HepG2 (cell line): ENCODE results near the gene PPP4R4. TPM values are rescaled to one million over a fixed set of nuclear protein-coding genes. Genes with fewer than 3 reads are reported as not detected.

Source experiments
- ARHGAP35 ChIP-seq: sonication (generic); formaldehyde crosslinking; IDR thresholded peaks from 2 replicates; pipeline ENCODE4 v1.9.0; 2022; ENCODE audit warnings: mild to moderate bottlenecking, inconsistent platforms, moderate library complexity, missing genetic modification reagents, borderline replicate concordance
- BORCS8-MEF2B ChIP-seq: sonication (generic); formaldehyde crosslinking; IDR thresholded peaks from 2 replicates; pipeline ENCODE4 v1.8.0; 2022; ENCODE audit warnings: mild to moderate bottlenecking, missing genetic modification reagents
- FOXA3 ChIP-seq: IDR thresholded peaks from 2 replicates; pipeline ENCODE4 v1.6.1; 2016; ENCODE audit warnings: missing genetic modification reagents, missing compliant biosample characterization
- HDAC1 ChIP-seq: sonication (generic); formaldehyde crosslinking; IDR thresholded peaks from 2 replicates; pipeline ENCODE4 v1.5.1; 2020; ENCODE audit warnings: mild to moderate bottlenecking, missing genetic modification reagents
- HOXA3 ChIP-seq: sonication (generic); formaldehyde crosslinking; IDR thresholded peaks from 2 replicates; pipeline ENCODE4 v1.5.0; 2020; ENCODE audit warnings: missing genetic modification reagents
- KAT7 ChIP-seq: IDR thresholded peaks from 2 replicates; pipeline ENCODE4 v1.6.1; 2018; ENCODE audit warnings: borderline replicate concordance, missing compliant biosample characterization
- MED1 ChIP-seq: sonication (generic); formaldehyde crosslinking; IDR thresholded peaks from 2 replicates; pipeline ENCODE4 v1.4.0; 2020; ENCODE audit warnings: missing genetic modification reagents
- NFE2L1 ChIP-seq: sonication (generic); formaldehyde crosslinking; IDR thresholded peaks from 2 replicates; pipeline ENCODE4 v1.4.0; 2020; ENCODE audit warnings: missing genetic modification reagents, mild to moderate bottlenecking, borderline replicate concordance
- NKX3-1 ChIP-seq: sonication (generic); formaldehyde crosslinking; IDR thresholded peaks from 2 replicates; pipeline ENCODE4 v1.5.0; 2020; ENCODE audit warnings: missing genetic modification reagents
- NONO ChIP-seq, 2 experiments: fragments of 450-650 bp in 1 of 2; sonication (generic) in 1 of 2; formaldehyde crosslinking in 1 of 2; IDR thresholded peaks in 1 of 2; conservative IDR thresholded peaks in 1 of 2; 2 replicates each; pipeline versions ENCODE4 v1.6.1 to v1.8.0; 2017 to 2022; ENCODE audit warnings: mild to moderate bottlenecking in 1 of 2, missing genetic modification reagents in 1 of 2, moderate library complexity in 1 of 2
- RBM22 ChIP-seq: fragments of 200-400 bp; formaldehyde crosslinking; optimal IDR thresholded peaks from 2 replicates; pipeline ENCODE3; 2017; ENCODE audit warnings: mild to moderate bottlenecking, low read length, moderate library complexity
- SUZ12 ChIP-seq: fragments of 150-350 bp; IDR thresholded peaks from 2 replicates; pipeline ENCODE4 v1.6.1; 2014; ENCODE audit warnings: low read depth, low read length
- WIZ ChIP-seq: sonication (generic); formaldehyde crosslinking; IDR thresholded peaks from 2 replicates; pipeline ENCODE4 v1.5.1; 2020; ENCODE audit warnings: mild to moderate bottlenecking, missing genetic modification reagents
- ZNF33A ChIP-seq: sonication (generic); formaldehyde crosslinking; IDR thresholded peaks from 2 replicates; pipeline ENCODE4 v1.5.1; 2020; ENCODE audit warnings: missing genetic modification reagents, mild to moderate bottlenecking, moderate library complexity, borderline replicate concordance
- ZNF567 ChIP-seq: sonication (generic); formaldehyde crosslinking; IDR thresholded peaks from 2 replicates; pipeline ENCODE4 v1.8.1; 2023; ENCODE audit warnings: mild to moderate bottlenecking, missing genetic modification reagents, borderline replicate concordance
- ZNF589 ChIP-seq: sonication (generic); formaldehyde crosslinking; conservative IDR thresholded peaks from 2 replicates; pipeline ENCODE4 v1.8.0; 2022; ENCODE audit warnings: mild to moderate bottlenecking, moderate library complexity, missing genetic modification reagents
- ZNF607 ChIP-seq: sonication (generic); formaldehyde crosslinking; IDR thresholded peaks from 2 replicates; pipeline ENCODE4 v1.5.1; 2020; ENCODE audit warnings: missing genetic modification reagents, mild to moderate bottlenecking, borderline replicate concordance
- ZNF670 ChIP-seq: sonication (generic); formaldehyde crosslinking; IDR thresholded peaks from 2 replicates; pipeline ENCODE4 v1.8.0; 2022; ENCODE audit warnings: mild to moderate bottlenecking, missing genetic modification reagents, borderline replicate concordance
- ZNF720 ChIP-seq: sonication (generic); formaldehyde crosslinking; IDR thresholded peaks from 2 replicates; pipeline ENCODE4 v1.4.0; 2020; ENCODE audit warnings: missing genetic modification reagents
- polyA plus RNA-seq, 8 experiments: library from polyadenylated mRNA; depleted of rRNA in 3 of 8; stranded (reverse) in 7 of 8; unstranded in 1 of 8; fragments of >200 nt; fragmentation: Illumina TruSeq in 4 of 8; extraction: Trizol in 4 of 8; gene quantifications; 2 replicates each; pipeline versions ENCODE4 v1.2.1 to v1.2.3, GENCODE V29; 2011 to 2016; ENCODE audit warnings: low read depth in 4 of 8, missing spikeins in 1 of 8, mixed read lengths in 1 of 8; ENCODE audit not compliant: insufficient read depth in 1 of 8
- total RNA-seq, 5 experiments: library from RNA; depleted of rRNA; stranded (reverse); fragments of >200 nt; fragmentation: Illumina TruSeq; extraction: Trizol; gene quantifications; 2 replicates each; pipeline ENCODE4 v1.2.3, GENCODE V29; 2016; ENCODE audit warnings: low read depth in 1 of 5
- TF ChIP-seq, protein P1 (sequence below): sonication (generic); formaldehyde crosslinking; IDR thresholded peaks from 2 replicates; pipeline ENCODE4 v1.5.1; 2020; ENCODE audit warnings: missing genetic modification reagents, mild to moderate bottlenecking, borderline replicate concordance
- TF ChIP-seq, protein P2 (sequence below): IDR thresholded peaks from 2 replicates; pipeline ENCODE4 v1.6.1; 2012; ENCODE audit warnings: inconsistent platforms
- TF ChIP-seq, protein P3 (sequence below): sonication (generic); formaldehyde crosslinking; IDR thresholded peaks from 2 replicates; pipeline ENCODE4 v1.4.0; 2020; ENCODE audit warnings: missing genetic modification reagents, borderline replicate concordance
- TF ChIP-seq, protein P4 (sequence below): sonication (generic); formaldehyde crosslinking; IDR thresholded peaks from 2 replicates; pipeline ENCODE4 v1.4.0; 2020; ENCODE audit warnings: missing genetic modification reagents

PPP4R4 gene
- total and polyA plus RNA-seq, 2 of the 13 experiments (the other 11 are each of a cell fraction or from before 2014, with no cell fraction given): 9.5 to 19.8 TPM

DNA sequence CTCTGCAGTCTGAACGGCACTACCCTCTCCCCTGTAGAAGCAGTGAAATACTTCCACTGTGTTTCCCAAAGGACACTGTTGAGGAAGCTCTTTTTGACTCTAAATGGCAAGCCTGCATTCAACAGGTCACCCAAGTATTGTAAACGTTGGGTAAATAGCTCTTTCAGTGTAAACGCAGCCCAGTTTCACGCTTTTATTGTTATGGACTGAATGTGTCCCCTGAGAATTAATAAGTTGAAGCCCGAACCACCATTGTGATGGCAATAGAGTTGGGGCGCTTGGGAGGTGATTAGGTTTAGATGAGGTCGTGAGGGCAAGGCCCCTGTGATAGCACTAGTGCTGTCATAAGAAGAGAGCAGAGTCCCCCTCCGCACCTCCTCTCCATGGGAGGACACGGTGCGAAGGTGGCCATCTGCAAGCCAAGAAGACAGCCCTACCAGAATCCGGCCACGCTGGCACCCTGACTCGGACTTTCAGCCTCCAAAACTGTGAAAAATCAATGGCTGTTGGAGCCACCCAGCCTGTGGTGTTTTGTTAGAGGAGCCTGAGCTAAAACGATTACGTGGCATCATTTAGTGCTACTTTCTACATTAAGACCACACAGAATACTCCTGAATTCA is 117.9 kb downstream of the PPP4R4 start (continued):
- TF ChIP-seq ZNF720 (CRISPR knock-in tag): no peak
- TF ChIP-seq ZNF567 (CRISPR knock-in tag): peak; percentile 60; the same call in 1 of the 2 replicates
- TF ChIP-seq, protein P1, sequence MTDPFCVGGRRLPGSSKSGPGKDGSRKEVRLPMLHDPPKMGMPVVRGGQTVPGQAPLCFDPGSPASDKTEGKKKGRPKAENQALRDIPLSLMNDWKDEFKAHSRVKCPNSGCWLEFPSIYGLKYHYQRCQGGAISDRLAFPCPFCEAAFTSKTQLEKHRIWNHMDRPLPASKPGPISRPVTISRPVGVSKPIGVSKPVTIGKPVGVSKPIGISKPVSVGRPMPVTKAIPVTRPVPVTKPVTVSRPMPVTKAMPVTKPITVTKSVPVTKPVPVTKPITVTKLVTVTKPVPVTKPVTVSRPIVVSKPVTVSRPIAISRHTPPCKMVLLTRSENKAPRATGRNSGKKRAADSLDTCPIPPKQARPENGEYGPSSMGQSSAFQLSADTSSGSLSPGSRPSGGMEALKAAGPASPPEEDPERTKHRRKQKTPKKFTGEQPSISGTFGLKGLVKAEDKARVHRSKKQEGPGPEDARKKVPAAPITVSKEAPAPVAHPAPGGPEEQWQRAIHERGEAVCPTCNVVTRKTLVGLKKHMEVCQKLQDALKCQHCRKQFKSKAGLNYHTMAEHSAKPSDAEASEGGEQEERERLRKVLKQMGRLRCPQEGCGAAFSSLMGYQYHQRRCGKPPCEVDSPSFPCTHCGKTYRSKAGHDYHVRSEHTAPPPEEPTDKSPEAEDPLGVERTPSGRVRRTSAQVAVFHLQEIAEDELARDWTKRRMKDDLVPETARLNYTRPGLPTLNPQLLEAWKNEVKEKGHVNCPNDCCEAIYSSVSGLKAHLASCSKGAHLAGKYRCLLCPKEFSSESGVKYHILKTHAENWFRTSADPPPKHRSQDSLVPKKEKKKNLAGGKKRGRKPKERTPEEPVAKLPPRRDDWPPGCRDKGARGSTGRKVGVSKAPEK: 0 out of 2 replicates have a peak, but pooled peaks have one; percentile 47
- peak; percentile 7 for TF ChIP-seq HDAC1 (CRISPR knock-in tag)
- TF ChIP-seq, protein P2, sequence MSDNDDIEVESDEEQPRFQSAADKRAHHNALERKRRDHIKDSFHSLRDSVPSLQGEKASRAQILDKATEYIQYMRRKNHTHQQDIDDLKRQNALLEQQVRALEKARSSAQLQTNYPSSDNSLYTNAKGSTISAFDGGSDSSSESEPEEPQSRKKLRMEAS: 0 out of 2 replicates have a peak, but pooled peaks have one; percentile 8
- TF ChIP-seq, protein P3, sequence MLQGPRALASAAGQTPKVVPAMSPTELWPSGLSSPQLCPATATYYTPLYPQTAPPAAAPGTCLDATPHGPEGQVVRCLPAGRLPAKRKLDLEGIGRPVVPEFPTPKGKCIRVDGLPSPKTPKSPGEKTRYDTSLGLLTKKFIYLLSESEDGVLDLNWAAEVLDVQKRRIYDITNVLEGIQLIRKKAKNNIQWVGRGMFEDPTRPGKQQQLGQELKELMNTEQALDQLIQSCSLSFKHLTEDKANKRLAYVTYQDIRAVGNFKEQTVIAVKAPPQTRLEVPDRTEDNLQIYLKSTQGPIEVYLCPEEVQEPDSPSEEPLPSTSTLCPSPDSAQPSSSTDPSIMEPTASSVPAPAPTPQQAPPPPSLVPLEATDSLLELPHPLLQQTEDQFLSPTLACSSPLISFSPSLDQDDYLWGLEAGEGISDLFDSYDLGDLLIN: no peak
- 0 out of 2 replicates have a peak, but pooled peaks have one; percentile 9 for TF ChIP-seq ZNF33A (CRISPR knock-in tag)
- no peak for TF ChIP-seq SUZ12
- peak; percentile 65; the same call in 1 of the 2 replicates for TF ChIP-seq WIZ
- 0 out of 2 replicates have a peak, but pooled peaks have one; percentile 38 for TF ChIP-seq NKX3-1 (CRISPR knock-in tag)
- TF ChIP-seq RBM22: peak; percentile 52
- 0 out of 2 replicates have a peak, but pooled peaks have one; percentile 5 for TF ChIP-seq ZNF589
- peak; percentile 41; the same call in 1 of the 2 replicates for TF ChIP-seq ZNF607 (CRISPR knock-in tag)
- peak; percentile 21; the same call in 1 of the 2 replicates for TF ChIP-seq MED1 (CRISPR knock-in tag)
- no peak for TF ChIP-seq FOXA3 (CRISPR knock-in tag)
- no peak for TF ChIP-seq ARHGAP35 (CRISPR knock-in tag)
- TF ChIP-seq NFE2L1 (CRISPR knock-in tag): no peak
- peak; percentile 57; the same call in 1 of the 2 replicates for TF ChIP-seq BORCS8-MEF2B (CRISPR knock-in tag)
- TF ChIP-seq, protein P4, sequence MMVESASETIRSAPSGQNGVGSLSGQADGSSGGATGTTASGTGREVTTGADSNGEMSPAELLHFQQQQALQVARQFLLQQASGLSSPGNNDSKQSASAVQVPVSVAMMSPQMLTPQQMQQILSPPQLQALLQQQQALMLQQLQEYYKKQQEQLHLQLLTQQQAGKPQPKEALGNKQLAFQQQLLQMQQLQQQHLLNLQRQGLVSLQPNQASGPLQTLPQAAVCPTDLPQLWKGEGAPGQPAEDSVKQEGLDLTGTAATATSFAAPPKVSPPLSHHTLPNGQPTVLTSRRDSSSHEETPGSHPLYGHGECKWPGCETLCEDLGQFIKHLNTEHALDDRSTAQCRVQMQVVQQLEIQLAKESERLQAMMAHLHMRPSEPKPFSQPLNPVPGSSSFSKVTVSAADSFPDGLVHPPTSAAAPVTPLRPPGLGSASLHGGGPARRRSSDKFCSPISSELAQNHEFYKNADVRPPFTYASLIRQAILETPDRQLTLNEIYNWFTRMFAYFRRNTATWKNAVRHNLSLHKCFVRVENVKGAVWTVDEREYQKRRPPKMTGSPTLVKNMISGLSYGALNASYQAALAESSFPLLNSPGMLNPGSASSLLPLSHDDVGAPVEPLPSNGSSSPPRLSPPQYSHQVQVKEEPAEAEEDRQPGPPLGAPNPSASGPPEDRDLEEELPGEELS (CRISPR knock-in tag): 0 out of 2 replicates have a peak, but pooled peaks have one; percentile 16
- TF ChIP-seq KAT7 (CRISPR knock-in tag): peak; percentile 73; the same call in 1 of the 2 replicates
- TF ChIP-seq ZNF670: 0 out of 2 replicates have a peak, but pooled peaks have one; percentile 39
- TF ChIP-seq NONO (IDR thresholded peaks at IDR 0.05): no peak
- TF ChIP-seq NONO (CRISPR knock-in tag; conservative IDR thresholded peaks at IDR 0.05): 0 out of 2 replicates have a peak, but pooled peaks have one; percentile 14
- peak; percentile 26; the same call in 1 of the 2 replicates for TF ChIP-seq HOXA3 (CRISPR knock-in tag)
